Osteocyte (in vitro differentiated cells): ENCODE results near the gene ACTBL2. TPM values are rescaled to one million over a fixed set of nuclear protein-coding genes. Genes with fewer than 3 reads are reported as not detected.
"Not testable (repeated sequence)": the region's sequence is repeated elsewhere in the genome, so short reads cannot be mapped to it uniquely, and the experiment has no call there.

ENCODE experiments used
- DNase-seq: peaks from one replicate; pipeline ENCODE4 v3.0.0; 2021; ENCODE audit warnings: mixed read lengths; ENCODE audit not compliant: unreplicated experiment; ENCODE audit errors: extremely low spot score
- H3K27ac Mint-ChIP-seq: one replicate; pipeline ENCODE4 v1.8.0; 2021; ENCODE audit warnings: mild to moderate bottlenecking, mixed read lengths; ENCODE audit not compliant: unreplicated experiment
- H3K27me3 Mint-ChIP-seq: one replicate; pipeline ENCODE4 v1.8.0; 2021; ENCODE audit warnings: mixed read lengths; ENCODE audit not compliant: unreplicated experiment
- H3K36me3 Mint-ChIP-seq: one replicate; pipeline ENCODE4 v1.8.0; 2021; ENCODE audit warnings: mixed read lengths; ENCODE audit not compliant: unreplicated experiment
- H3K4me1 Mint-ChIP-seq: one replicate; pipeline ENCODE4 v1.8.0; 2021; ENCODE audit warnings: mixed read lengths; ENCODE audit not compliant: unreplicated experiment
- H3K4me3 Mint-ChIP-seq: one replicate; pipeline ENCODE4 v1.8.0; 2021; ENCODE audit warnings: mild to moderate bottlenecking, moderate library complexity, mixed read lengths; ENCODE audit not compliant: unreplicated experiment
- H3K9me3 Mint-ChIP-seq: one replicate; pipeline ENCODE4 v1.8.0; 2021; ENCODE audit warnings: mixed read lengths; ENCODE audit not compliant: unreplicated experiment
- long read RNA-seq: library from polyadenylated mRNA; unstranded; transcript quantifications from one replicate; pipeline ENCODE4 v2.0.0, GENCODE V29; 2021
- total RNA-seq: library from RNA; stranded (reverse); gene quantifications from 2 replicates; pipeline ENCODE4 v1.2.1, GENCODE V29; 2021
- TF ChIP-seq, protein P1 (sequence below): fragments of 200-600 bp; sonication (generic); IDR thresholded peaks from 2 replicates; pipeline ENCODE4 v1.5.0; 2021; ENCODE audit warnings: antibody characterized with exemption, mild to moderate bottlenecking, moderate library complexity

The ACTBL2 gene
- total RNA-seq = not detected in 2 replicates
- long read RNA-seq = 0 reads

GRCh38 chr5:57482671-57483106 is at the start of gene ACTBL2:
Gene ACTBL2, minus strand, starts transcription at chr5:57482811. Its CDS starts 104 bp downstream, at chr5:57482707.
- no peaks in the 10 kb centered on the region for H3K36me3 Mint-ChIP-seq
- no peaks in the 10 kb centered on the region for H3K4me1 Mint-ChIP-seq
- DNase-seq = no peak
- H3K27me3 Mint-ChIP-seq = peaks cover 5% of the 10 kb centered on the region
- TF ChIP-seq, protein P1, sequence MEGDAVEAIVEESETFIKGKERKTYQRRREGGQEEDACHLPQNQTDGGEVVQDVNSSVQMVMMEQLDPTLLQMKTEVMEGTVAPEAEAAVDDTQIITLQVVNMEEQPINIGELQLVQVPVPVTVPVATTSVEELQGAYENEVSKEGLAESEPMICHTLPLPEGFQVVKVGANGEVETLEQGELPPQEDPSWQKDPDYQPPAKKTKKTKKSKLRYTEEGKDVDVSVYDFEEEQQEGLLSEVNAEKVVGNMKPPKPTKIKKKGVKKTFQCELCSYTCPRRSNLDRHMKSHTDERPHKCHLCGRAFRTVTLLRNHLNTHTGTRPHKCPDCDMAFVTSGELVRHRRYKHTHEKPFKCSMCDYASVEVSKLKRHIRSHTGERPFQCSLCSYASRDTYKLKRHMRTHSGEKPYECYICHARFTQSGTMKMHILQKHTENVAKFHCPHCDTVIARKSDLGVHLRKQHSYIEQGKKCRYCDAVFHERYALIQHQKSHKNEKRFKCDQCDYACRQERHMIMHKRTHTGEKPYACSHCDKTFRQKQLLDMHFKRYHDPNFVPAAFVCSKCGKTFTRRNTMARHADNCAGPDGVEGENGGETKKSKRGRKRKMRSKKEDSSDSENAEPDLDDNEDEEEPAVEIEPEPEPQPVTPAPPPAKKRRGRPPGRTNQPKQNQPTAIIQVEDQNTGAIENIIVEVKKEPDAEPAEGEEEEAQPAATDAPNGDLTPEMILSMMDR = no peak
- H3K9me3 Mint-ChIP-seq = peaks cover 3% of the 10 kb centered on the region
- H3K27ac Mint-ChIP-seq = no peak within 1 kb of the TSS
- no peak within 1 kb of the TSS for H3K4me3 Mint-ChIP-seq

DNA sequence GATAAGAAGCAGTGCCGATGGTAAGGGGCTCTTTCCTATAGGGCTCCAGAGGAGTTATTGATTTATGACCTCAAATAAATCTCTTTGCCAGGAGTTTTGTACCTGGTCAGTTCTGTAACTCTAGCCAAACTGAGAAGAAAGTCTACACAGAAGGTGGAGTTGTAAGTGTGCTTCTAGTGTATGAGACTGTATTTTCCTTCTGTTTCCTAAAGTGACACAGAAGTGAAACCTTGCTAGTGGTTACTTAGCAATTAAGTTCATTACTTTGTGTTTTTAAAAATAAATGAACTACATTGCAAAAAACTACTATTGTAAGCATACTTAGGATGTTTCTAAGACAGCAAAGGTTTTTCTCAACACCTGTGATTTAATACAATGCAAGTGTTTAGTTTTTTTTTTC is 48.7 kb upstream of the ACTBL2 start:
- TF ChIP-seq, protein P1 = no peak
- Mint-ChIP-seq H3K36me3 (no peaks in the 10 kb centered on the region), H3K27ac (no peak overlapping the region), H3K4me3 (no peak overlapping the region), H3K4me1 (no peaks in the 10 kb centered on the region), H3K9me3 (no peaks in the 10 kb centered on the region), H3K27me3 (no peaks in the 10 kb centered on the region)
- no peak for DNase-seq

- DNase-seq = no peak
- no peak overlapping the region for H3K27ac Mint-ChIP-seq
- peaks cover 7% of the 10 kb centered on the region for H3K4me1 Mint-ChIP-seq
- TF ChIP-seq, protein P1 = no peak
- H3K9me3 Mint-ChIP-seq = no peaks in the 10 kb centered on the region
- H3K36me3 Mint-ChIP-seq = no peaks in the 10 kb centered on the region
- H3K4me3 Mint-ChIP-seq = no peak overlapping the region
- H3K27me3 Mint-ChIP-seq = no peaks in the 10 kb centered on the region
Observed at GRCh38 chr5:57529864-57530263, 47.3 kb upstream of the ACTBL2 start.

- Mint-ChIP-seq H3K36me3 (no peaks in the 10 kb centered on the region), H3K27ac (no peak overlapping the region), H3K4me3 (no peak overlapping the region), H3K9me3 (peaks cover 5% of the 10 kb centered on the region), H3K27me3 (no peaks in the 10 kb centered on the region), H3K4me1 (peaks cover 23% of the 10 kb centered on the region)
- TF ChIP-seq, protein P1 = no peak
- DNase-seq = no peak
Observed at GRCh38 chr5:57527870-57528269, 45.3 kb upstream of the ACTBL2 start.

DNA sequence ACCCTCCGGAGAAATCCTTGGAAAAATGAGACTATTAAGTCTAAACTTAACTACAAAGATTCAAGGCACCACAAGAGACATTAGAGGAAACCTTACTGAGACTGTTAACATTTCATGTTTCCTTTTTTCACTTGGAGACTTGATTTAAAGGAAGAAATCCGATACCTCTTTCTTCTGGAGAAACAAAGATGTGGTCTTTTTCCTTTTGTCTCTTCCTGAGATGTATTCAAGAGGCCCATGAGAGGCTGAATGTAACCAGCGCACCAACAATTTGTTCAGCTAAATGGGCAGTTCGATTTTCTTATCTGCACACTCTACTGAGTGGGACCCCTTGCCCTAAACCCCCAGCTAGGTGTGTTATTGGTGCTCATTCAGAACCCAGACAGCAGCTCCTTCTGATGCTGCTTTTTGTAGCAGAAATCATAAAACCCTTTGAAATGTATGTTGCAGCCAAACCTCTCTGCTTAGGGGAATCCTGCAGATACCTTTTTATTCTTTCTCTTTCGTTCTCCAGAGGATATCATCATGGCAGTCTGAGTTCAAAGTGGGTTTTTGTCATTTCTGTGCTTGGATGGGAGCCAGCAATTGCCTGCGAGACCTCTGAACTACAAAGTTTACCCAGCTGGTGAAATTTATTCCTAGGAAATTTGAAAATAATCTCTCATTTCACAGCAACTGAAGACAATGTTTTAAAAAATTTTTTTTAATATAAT is 41.9 kb upstream of the ACTBL2 start:
- Mint-ChIP-seq H3K27ac (peak overlapping the region; percentile 25), H3K4me1 (peaks cover 23% of the 10 kb centered on the region), H3K27me3 (no peaks in the 10 kb centered on the region), H3K4me3 (no peak overlapping the region), H3K9me3 (peaks cover 19% of the 10 kb centered on the region), H3K36me3 (no peaks in the 10 kb centered on the region)
- TF ChIP-seq, protein P1 = no peak
- no peak for DNase-seq

- not testable (repeated sequence) for H3K27me3 Mint-ChIP-seq, H3K4me3 Mint-ChIP-seq, H3K27ac Mint-ChIP-seq, H3K36me3 Mint-ChIP-seq, DNase-seq
- peaks cover 23% of the 10 kb centered on the region for H3K4me1 Mint-ChIP-seq
- H3K9me3 Mint-ChIP-seq = peaks cover 19% of the 10 kb centered on the region
Observed at GRCh38 chr5:57522477-57522876, 39.9 kb upstream of the ACTBL2 start.

- not testable (repeated sequence) for H3K36me3 Mint-ChIP-seq, DNase-seq, H3K27ac Mint-ChIP-seq, H3K27me3 Mint-ChIP-seq, H3K4me3 Mint-ChIP-seq
- Mint-ChIP-seq H3K9me3 (peaks cover 20% of the 10 kb centered on the region), H3K4me1 (peaks cover 17% of the 10 kb centered on the region)
Observed at GRCh38 chr5:57518415-57518814, 35.8 kb upstream of the ACTBL2 start.
